Fibroblast of peridontal ligament (primary cell): ENCODE data around the gene PLSCR1.
"Not testable (repeated sequence)": the region's sequence is repeated elsewhere in the genome, so short reads cannot be mapped to it uniquely, and the experiment has no call there.

Experiments
- DNase-seq: peaks from one replicate; pipeline ENCODE4 v3.0.0-alpha.2; 2010; ENCODE audit errors: extremely low read depth

The PLSCR1 gene

GRCh38 chr3:146550070-146550615, 5.7 kb upstream of the PLSCR1 start:
- DNase-seq = peak; percentile 48

GRCh38 chr3:146547235-146547835, 2.9 kb upstream of the PLSCR1 start:
- DNase-seq = no peak

GRCh38 chr3:146546366-146546965, 2.1 kb upstream of the PLSCR1 start:
- DNase-seq = no peak

GRCh38 chr3:146544929-146545528, 622 bp upstream of the PLSCR1 start:
- no peak for DNase-seq

GRCh38 chr3:146543461-146544001, 876 bp downstream of the PLSCR1 start:
- peak; percentile 61 for DNase-seq

GRCh38 chr3:146542978-146543377, 1.4 kb downstream of the PLSCR1 start:
- no peak for DNase-seq

GRCh38 chr3:146542179-146542578, 2.2 kb downstream of the PLSCR1 start:
- DNase-seq = peak; percentile 85

- DNase-seq = no peak
These were observed 3.4 kb downstream of the PLSCR1 start for GRCh38 chr3:146540978-146541377.

GRCh38 chr3:146540236-146540635, 4.2 kb downstream of the PLSCR1 start:
- no peak for DNase-seq

- no peak for DNase-seq
These were observed 5.1 kb downstream of the PLSCR1 start for GRCh38 chr3:146539315-146539714.

GRCh38 chr3:146537603-146538002, 6.8 kb downstream of the PLSCR1 start:
- DNase-seq = no peak

- DNase-seq = peak; percentile 60
These were observed 7.7 kb downstream of the PLSCR1 start for GRCh38 chr3:146536681-146537080.

GRCh38 chr3:146532406-146532805, 12.0 kb downstream of the PLSCR1 start:
- DNase-seq = peak; percentile 47

- DNase-seq = no peak
These were observed 13.8 kb downstream of the PLSCR1 start for GRCh38 chr3:146530609-146531008.

- no peak for DNase-seq
These were observed 15.4 kb downstream of the PLSCR1 start for GRCh38 chr3:146529021-146529420.

GRCh38 chr3:146524961-146525360, 19.4 kb downstream of the PLSCR1 start:
- DNase-seq = no peak

- no peak for DNase-seq
These were observed 20.9 kb downstream of the PLSCR1 start for GRCh38 chr3:146523531-146523930.

- not testable (repeated sequence) for DNase-seq
These were observed 21.9 kb downstream of the PLSCR1 start for GRCh38 chr3:146522174-146523158.

GRCh38 chr3:146521394-146521793, 23.0 kb downstream of the PLSCR1 start:
- no peak for DNase-seq

GRCh38 chr3:146519810-146520209, 24.6 kb downstream of the PLSCR1 start:
- no peak for DNase-seq

- no peak for DNase-seq
These were observed 26.5 kb downstream of the PLSCR1 start for GRCh38 chr3:146517684-146518435.
